ENCODE data around the gene JAKMIP2.
"Not testable (repeated sequence)": the region's sequence is repeated elsewhere in the genome, so short reads cannot be mapped to it uniquely, and the experiment has no call there.

JAKMIP2 gene

GRCh38 chr5:147751156-147751830, 31.2 kb downstream of the JAKMIP2 start:
- in situ Hi-C loops (cut with MboI; ENCODE audit: low sequenced_read_pairs), result no loop called here

GRCh38 chr5:147750065-147750464, 32.5 kb downstream of the JAKMIP2 start:
- in situ Hi-C loops (cut with MboI; ENCODE audit: low sequenced_read_pairs), result no loop called here

- in situ Hi-C loops (cut with MboI; ENCODE audit: low sequenced_read_pairs), result no loop called here
Measured at GRCh38 chr5:147748590-147748989, 33.9 kb downstream of the JAKMIP2 start.

- in situ Hi-C loops (cut with MboI; ENCODE audit: low sequenced_read_pairs), result no loop called here
Measured at GRCh38 chr5:147746986-147747385, 35.5 kb downstream of the JAKMIP2 start.

GRCh38 chr5:147743678-147744374, 38.7 kb downstream of the JAKMIP2 start:
- in situ Hi-C loops (cut with MboI; ENCODE audit: low sequenced_read_pairs), result no loop called here

- in situ Hi-C loops (cut with MboI; ENCODE audit: low sequenced_read_pairs), result no loop called here
Measured at GRCh38 chr5:147743012-147743411, 39.5 kb downstream of the JAKMIP2 start.

GRCh38 chr5:147742151-147742550, 40.4 kb downstream of the JAKMIP2 start:
- in situ Hi-C loops (cut with MboI; ENCODE audit: low sequenced_read_pairs), result no loop called here

- in situ Hi-C loops (cut with MboI; ENCODE audit: low sequenced_read_pairs), result no loop called here
Measured at GRCh38 chr5:147740864-147741263, 41.7 kb downstream of the JAKMIP2 start.

- in situ Hi-C loops (cut with MboI; ENCODE audit: low sequenced_read_pairs), result no loop called here
Measured at GRCh38 chr5:147737921-147738320, 44.6 kb downstream of the JAKMIP2 start.

- in situ Hi-C loops (cut with MboI; ENCODE audit: low sequenced_read_pairs), result no loop called here
Measured at GRCh38 chr5:147735621-147736125, 46.9 kb downstream of the JAKMIP2 start.

- in situ Hi-C loops (cut with MboI; ENCODE audit: low sequenced_read_pairs), result no loop called here
Measured at GRCh38 chr5:147734894-147735293, 47.6 kb downstream of the JAKMIP2 start.

- in situ Hi-C loops (cut with MboI; ENCODE audit: low sequenced_read_pairs), result no loop called here
Measured at GRCh38 chr5:147733075-147733474, 49.5 kb downstream of the JAKMIP2 start.

GRCh38 chr5:147732291-147732883, 50.1 kb downstream of the JAKMIP2 start:
- in situ Hi-C loops (cut with MboI; ENCODE audit: low sequenced_read_pairs), result no loop called here

GRCh38 chr5:147731431-147732290, 50.9 kb downstream of the JAKMIP2 start:
- in situ Hi-C loops (cut with MboI; ENCODE audit: low sequenced_read_pairs), result no loop called here

- in situ Hi-C loops (cut with MboI; ENCODE audit: low sequenced_read_pairs), result no loop called here
Measured at GRCh38 chr5:147727200-147727599, 55.3 kb downstream of the JAKMIP2 start.

- in situ Hi-C loops (cut with MboI; ENCODE audit: low sequenced_read_pairs), result not testable (repeated sequence)
Measured at GRCh38 chr5:147721191-147721960, 61.2 kb downstream of the JAKMIP2 start.

- in situ Hi-C loops (cut with MboI; ENCODE audit: low sequenced_read_pairs), result no loop called here
Measured at GRCh38 chr5:147713550-147714295, 68.8 kb downstream of the JAKMIP2 start.

GRCh38 chr5:147712598-147712997, 69.9 kb downstream of the JAKMIP2 start:
- in situ Hi-C loops (cut with MboI; ENCODE audit: low sequenced_read_pairs), result no loop called here

- in situ Hi-C loops (cut with MboI; ENCODE audit: low sequenced_read_pairs), result no loop called here
Measured at GRCh38 chr5:147712019-147712418, 70.5 kb downstream of the JAKMIP2 start.

GRCh38 chr5:147711019-147711418, 71.5 kb downstream of the JAKMIP2 start:
- in situ Hi-C loops (cut with MboI; ENCODE audit: low sequenced_read_pairs), result no loop called here

Measured in HL-60/S4 (cell line).